HCT116 (cell line): ENCODE results near the gene PRPSAP1. TPM values are rescaled to one million over a fixed set of nuclear protein-coding genes. Genes with fewer than 3 reads are reported as not detected.

Source experiments
- ATAC-seq: fragments of 200-7000 bp; cut with Tn5 transposase; 2 replicates; pipeline ENCODE4 v1.9.1; 2020; ENCODE audit warnings: mild to moderate bottlenecking, moderate library complexity
- BruUV-seq: library from RNA; stranded (reverse); fragments of 400-500 nt; replicated peaks from 2 replicates; lab custom pipeline; 2021; lab: Mats Ljungman, UMichigan
- CTCF ChIA-PET: fragments of 300-600 bp; sonication (Branson Sonifier 250); formaldehyde crosslinking; loops from one replicate; lab custom pipeline; 2021; ENCODE audit warnings: antibody characterized with exemption; lab: Charles Lee
- POLR2A ChIA-PET: fragments of 300-600, 350-600 bp; sonication (Branson Sonifier 250); formaldehyde crosslinking; loops from one replicate; lab custom pipeline; 2021; ENCODE audit warnings: antibody characterized with exemption; lab: Charles Lee
- RAD21 ChIA-PET, 2 experiments: fragments of 300-600 bp; sonication (Branson Sonifier 250); formaldehyde crosslinking; loops; one replicate each; lab custom pipeline; 2023; ENCODE audit warnings: low total read pairs in 2 of 2; ENCODE audit not compliant: uncharacterized antibody in 2 of 2, unreplicated experiment in 2 of 2, low non-redundant PET in 1 of 2; lab: Charles Lee
- DNase-seq: peaks from one replicate; pipeline ENCODE4 v3.0.0-alpha.2; 2010; ENCODE audit warnings: low read depth, low spot score
- H2AFZ ChIP-seq: fragments of 200-600 bp; shearing (Covaris generic), sonication (generic); 2 replicates; pipeline ENCODE4 v1.6.1; 2017; ENCODE audit warnings: low read depth, mixed run types, mixed read lengths, antibody characterized with exemption, low read length; ENCODE audit not compliant: poor library complexity, severe bottlenecking
- H3K27ac ChIP-seq: 2 replicates; pipeline ENCODE4 v1.5.1; 2012; ENCODE audit warnings: low read depth, low read length
- H3K27me3 ChIP-seq: fragments of 200-600 bp; sonication (generic); 2 replicates; pipeline ENCODE4 v1.6.1; 2016; ENCODE audit warnings: mixed run types, low read length, mixed read lengths; ENCODE audit not compliant: insufficient read depth
- H3K36me3 ChIP-seq, 2 experiments: fragments of 200-500 bp in 1 of 2; fragments of 200-600 bp in 1 of 2; sonication (Bioruptor generic) in 1 of 2; sonication (generic) in 1 of 2; 2 replicates each; pipeline versions ENCODE4 v1.5.1 to v1.6.1; 2014 to 2016; ENCODE audit warnings: low read length in 2 of 2, inconsistent platforms in 1 of 2, mixed read lengths in 1 of 2, mixed run types in 1 of 2; ENCODE audit not compliant: insufficient read depth in 2 of 2, control insufficient read depth in 1 of 2
- H3K4me1 ChIP-seq, 2 experiments: fragments of 200-600 bp in 1 of 2; sonication (generic) in 1 of 2; 2 replicates each; pipeline versions ENCODE4 v1.5.1 to v1.6.1; 2012 to 2017; ENCODE audit warnings: low read length in 2 of 2, inconsistent platforms in 1 of 2, mild to moderate bottlenecking in 1 of 2, mixed read lengths in 1 of 2, mixed run types in 1 of 2, moderate library complexity in 1 of 2; ENCODE audit not compliant: insufficient read depth in 2 of 2, control insufficient read depth in 1 of 2
- H3K4me2 ChIP-seq: fragments of 200-600 bp; sonication (generic); 2 replicates; pipeline ENCODE4 v1.6.1; 2017; ENCODE audit warnings: mixed run types, low read length, mixed read lengths
- H3K4me3 ChIP-seq, 2 experiments: fragments of 200-600 bp in 1 of 2; sonication (generic) in 1 of 2; replicated peaks in 1 of 2; 2 replicates each; pipeline ENCODE4 v1.5.1; 2011 to 2016; ENCODE audit warnings: low read length in 2 of 2, control low read depth in 1 of 2, low read depth in 1 of 2, mild to moderate bottlenecking in 1 of 2, mixed read lengths in 1 of 2, mixed run types in 1 of 2
- H3K79me2 ChIP-seq: fragments of 200-600 bp; sonication (generic); 2 replicates; pipeline ENCODE4 v1.6.1; 2017; ENCODE audit warnings: mild to moderate bottlenecking, mixed run types, low read length, moderate library complexity, mixed read lengths; ENCODE audit not compliant: insufficient read depth
- H3K9ac ChIP-seq: fragments of 200-600 bp; sonication (generic); 2 replicates; pipeline ENCODE4 v1.6.1; 2016; ENCODE audit warnings: low read length, mixed read lengths
- H3K9me2 ChIP-seq: fragments of 200-600 bp; sonication (generic), shearing (Covaris generic); 2 replicates; pipeline ENCODE4 v1.6.1; 2017; ENCODE audit warnings: mixed run types, mild to moderate bottlenecking, moderate library complexity; ENCODE audit not compliant: insufficient read depth
- H3K9me3 ChIP-seq, 2 experiments: fragments of 200-500 bp in 1 of 2; fragments of 200-600 bp in 1 of 2; sonication (Bioruptor generic) in 1 of 2; sonication (generic) in 1 of 2; 2 replicates each; pipeline ENCODE4 v1.6.1; 2014 to 2017; ENCODE audit warnings: low read length in 2 of 2, mixed read lengths in 2 of 2, inconsistent platforms in 1 of 2, low read depth in 1 of 2, mild to moderate bottlenecking in 1 of 2, mixed run types in 1 of 2, moderate library complexity in 1 of 2; ENCODE audit not compliant: control insufficient read depth in 1 of 2, insufficient read depth in 1 of 2
- H4K20me1 ChIP-seq: fragments of 200-600 bp; sonication (generic), shearing (Covaris generic); 2 replicates; pipeline ENCODE4 v1.6.1; 2017; ENCODE audit warnings: mixed run types, mild to moderate bottlenecking, moderate library complexity; ENCODE audit not compliant: insufficient read depth
- CEBPB ChIP-seq: IDR thresholded peaks from 2 replicates; pipeline ENCODE4 v1.6.1; 2012; ENCODE audit warnings: low read depth
- CTCF ChIP-seq, 3 experiments: fragments of 200-600 bp in 1 of 3; sonication (generic) in 1 of 3; IDR thresholded peaks in 2 of 3; conservative IDR thresholded peaks in 1 of 3; 2 replicates each; pipeline ENCODE4 v1.5.1; 2012 to 2017; ENCODE audit warnings: low read depth in 2 of 3, low read length in 2 of 3, antibody characterized with exemption in 1 of 3, borderline replicate concordance in 1 of 3, control low read depth in 1 of 3, mild to moderate bottlenecking in 1 of 3, mixed read lengths in 1 of 3, mixed run types in 1 of 3, moderate library complexity in 1 of 3; ENCODE audit not compliant: insufficient read depth in 1 of 3
- EZH2phosphoT487 ChIP-seq: fragments of 200-600 bp; IDR thresholded peaks from 2 replicates; pipeline ENCODE4 v1.6.1; 2018; ENCODE audit warnings: antibody characterized with exemption, borderline replicate concordance
- POLR2AphosphoS5 ChIP-seq: IDR thresholded peaks from 2 replicates; pipeline ENCODE4 v1.6.1; 2011; ENCODE audit warnings: mild to moderate bottlenecking, low read depth, low read length, moderate library complexity
- REST ChIP-seq: IDR thresholded peaks from 2 replicates; pipeline ENCODE4 v1.6.1; 2012; ENCODE audit warnings: low read depth
- SRF ChIP-seq: IDR thresholded peaks from 2 replicates; pipeline ENCODE4 v1.6.1; 2012; ENCODE audit warnings: low read depth
- ZFX ChIP-seq: fragments of 450-650 bp; IDR thresholded peaks from 2 replicates; pipeline ENCODE4 v1.6.1; 2017
- ZNF274 ChIP-seq: fragments of 200-500 bp; sonication (Bioruptor generic); IDR thresholded peaks from 2 replicates; pipeline ENCODE4 v1.6.1; 2014; ENCODE audit warnings: mild to moderate bottlenecking, low read depth, low read length, inconsistent platforms
- intact Hi-C: fragments of 100-400 bp; cut with micrococcal nuclease; formaldehyde crosslinking; loops from 2 replicates; pipeline ENCODE4 v1.10.0; 2022
- total RNA-seq: library from RNA; stranded (reverse); gene quantifications from one replicate; pipeline ENCODE4 v1.2.1, GENCODE V29; 2021; ENCODE audit not compliant: unreplicated experiment

The PRPSAP1 gene
- total RNA-seq, 1 experiment from 2014 or later, result 81.4 TPM

DNA sequence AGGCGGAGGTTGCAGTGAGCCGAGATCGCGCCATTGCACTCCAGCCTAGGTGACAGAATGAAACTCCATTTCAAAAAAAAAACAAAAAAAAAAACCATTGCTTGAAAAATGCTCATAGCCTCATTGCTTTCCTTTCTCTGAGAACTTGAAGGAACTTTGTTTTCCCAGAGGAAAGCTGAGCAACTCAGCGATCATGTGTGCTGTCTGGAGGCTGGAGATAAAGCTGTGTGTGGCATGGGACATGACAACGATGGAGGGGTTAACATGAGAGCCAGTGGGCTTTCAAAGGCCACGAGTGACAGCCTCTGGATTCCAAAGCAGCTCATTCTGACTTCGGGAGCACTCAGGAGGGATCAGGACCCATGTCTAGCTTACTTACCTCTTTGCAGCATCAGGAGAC is 24.1 kb downstream of the PRPSAP1 start:
- H3K9me2 ChIP-seq, result no peaks in the 10 kb centered on the region
- ChIA-PET CTCF (interaction anchor here (1.4 kb wide), 2 partner anchors 41 to 69 kb away, joined by 3 to 4 read pairs; no protein-coding TSS in a partner anchor), POLR2A (no interaction called here), RAD21 (no interaction called here)
- H3K9ac ChIP-seq, result no peak overlapping the region
- peaks cover 14% of the 10 kb centered on the region; the same call in 1 of the 2 replicates for H3K79me2 ChIP-seq
- TSS peak; percentile 42 for BruUV-seq
- TF ChIP-seq REST (no peak), CTCF (IDR thresholded peaks at IDR 0.05 in 2 of 3, conservative IDR thresholded peaks at IDR 0.05 in 1 of 3; ENCODE audit: borderline replicate concordance in 1 of 3, insufficient read depth in 1 of 3, low read depth in 2 of 3, low read length in 2 of 3) (no peak), ZNF274 (no peak), ZFX (no peak), EZH2phosphoT487 (no peak), CEBPB (no peak), SRF (no peak), POLR2AphosphoS5 (no peak)
- no peak overlapping the region for H3K4me3 ChIP-seq
- intact Hi-C loops, result no loop called here
- H3K9me3 ChIP-seq, result no peaks in the 10 kb centered on the region
- ATAC-seq, result no peak
- H3K36me3 ChIP-seq, result peaks cover 14 to 26% of the 10 kb centered on the region in 2 experiments; a peak in 3 of 4 replicates
- H3K27ac ChIP-seq, result no peak overlapping the region
- H2AFZ ChIP-seq, result no peak overlapping the region
- no peaks in the 10 kb centered on the region for H3K4me1 ChIP-seq
- DNase-seq, result no peak
- H3K27me3 ChIP-seq, result no peaks in the 10 kb centered on the region
- H3K4me2 ChIP-seq, result no peak overlapping the region
- no peaks in the 10 kb centered on the region for H4K20me1 ChIP-seq
